GM12878 (cell line): ENCODE data around the gene OR10G8. TPM values are rescaled to one million over a fixed set of nuclear protein-coding genes. Genes with fewer than 3 reads are reported as not detected.

Experiments used
- ATAC-seq: fragments of 200-7000 bp; cut with Tn5 transposase; 3 replicates; pipeline ENCODE4 v1.9.1; 2020; ENCODE audit warnings: mild to moderate bottlenecking, moderate library complexity
- BruUV-seq: library from RNA; stranded (reverse); fragments of 400-500 nt; replicated peaks from 2 replicates; lab custom pipeline; 2021; lab: Mats Ljungman, UMichigan
- CTCF ChIA-PET: fragments of 300-600 bp; sonication (Branson Sonifier 250); formaldehyde crosslinking; extraction: SDS; loops from one replicate; lab custom pipeline; 2021; ENCODE audit warnings: inconsistent platforms; lab: Yijun Ruan, JAX
- POLR2A ChIA-PET: fragments of 350-600 bp; formaldehyde crosslinking; extraction: SDS; loops from one replicate; lab custom pipeline; 2021; ENCODE audit warnings: inconsistent platforms; lab: Charles Lee
- RAD21 ChIA-PET: fragments of 300-600 bp; sonication (Branson Sonifier 250); formaldehyde crosslinking; loops from one replicate; lab custom pipeline; 2023; ENCODE audit warnings: antibody characterized with exemption; ENCODE audit not compliant: unreplicated experiment; lab: Charles Lee
- SMC1A ChIA-PET: fragments of 300-600 bp; sonication (Branson Sonifier 250); formaldehyde crosslinking; loops from one replicate; lab custom pipeline; 2023; ENCODE audit not compliant: unreplicated experiment, uncharacterized antibody; lab: Charles Lee
- DNase-seq: peaks from one replicate; pipeline ENCODE4 v3.0.0-alpha.2; 2011; ENCODE audit warnings: low read depth, low spot score
- FAIRE-seq: peaks from 3 replicates; lab custom pipeline; 2011; peaks lifted over from hg19 to GRCh38; lab: Jason Lieb, UNC
- H2AFZ ChIP-seq: 2 replicates; pipeline ENCODE4 v1.6.0; 2011; ENCODE audit warnings: low read depth, low read length, control low read depth; ENCODE audit not compliant: control insufficient read depth
- H3K27ac ChIP-seq: 2 replicates; pipeline ENCODE4 v1.5.1; 2011; ENCODE audit warnings: control low read depth; ENCODE audit not compliant: control insufficient read depth, insufficient read depth
- H3K27me3 ChIP-seq, 2 experiments: replicated peaks in 1 of 2; 2 replicates each; pipeline versions ENCODE4 v1.6.0 to v1.6.1; 2011; ENCODE audit warnings: low read length in 1 of 2; ENCODE audit not compliant: control insufficient read depth in 2 of 2, insufficient read depth in 2 of 2
- H3K36me3 ChIP-seq, 2 experiments: 2 replicates each; pipeline ENCODE4 v1.5.1; 2011; ENCODE audit warnings: low read length in 1 of 2; ENCODE audit not compliant: control insufficient read depth in 2 of 2, insufficient read depth in 2 of 2
- H3K4me1 ChIP-seq: 2 replicates; pipeline ENCODE4 v1.6.1; 2011; ENCODE audit warnings: mild to moderate bottlenecking, low read length, moderate library complexity, mixed read lengths; ENCODE audit not compliant: control insufficient read depth, insufficient read depth
- H3K4me2 ChIP-seq: 2 replicates; pipeline ENCODE4 v1.6.0; 2011; ENCODE audit warnings: control low read depth; ENCODE audit not compliant: control insufficient read depth, insufficient read depth
- H3K4me3 ChIP-seq: fragments of 200-600 bp; sonication (generic); 2 replicates; pipeline ENCODE4 v1.5.1; 2016
- H3K79me2 ChIP-seq: 2 replicates; pipeline ENCODE4 v1.6.0; 2011; ENCODE audit warnings: low read length; ENCODE audit not compliant: control insufficient read depth, insufficient read depth
- H3K9ac ChIP-seq: 2 replicates; pipeline ENCODE4 v1.8.0; 2011; ENCODE audit warnings: low read length, control low read depth, mixed read lengths; ENCODE audit not compliant: control insufficient read depth, insufficient read depth
- H3K9me3 ChIP-seq: replicated peaks from 3 replicates; pipeline ENCODE4 v1.5.1; 2011; ENCODE audit warnings: mild to moderate bottlenecking, low read length; ENCODE audit not compliant: control insufficient read depth, insufficient read depth
- H4K20me1 ChIP-seq: 2 replicates; pipeline ENCODE4 v1.6.0; 2011; ENCODE audit not compliant: control insufficient read depth, insufficient read depth
- BCL11A ChIP-seq: IDR thresholded peaks from 2 replicates; pipeline ENCODE4 v1.6.1; 2011; ENCODE audit warnings: low read depth, low read length
- BHLHE40 ChIP-seq, 2 experiments: fragments of 450-650 bp in 1 of 2; IDR thresholded peaks; 2 replicates each; pipeline ENCODE4 v1.6.1; 2011 to 2017; ENCODE audit warnings: low read depth in 2 of 2, borderline replicate concordance in 1 of 2, improper control_type of control experiment in 1 of 2, low read length in 1 of 2, mild to moderate bottlenecking in 1 of 2
- CREM ChIP-seq: IDR thresholded peaks from 2 replicates; pipeline ENCODE4 v1.6.1; 2014; ENCODE audit warnings: antibody characterized with exemption, low read depth
- EGR1 ChIP-seq, 2 experiments: IDR thresholded peaks; 1 replicate in 1 of 2; 2 replicates in 1 of 2; pipeline ENCODE4 v1.6.1; 2011 to 2012; ENCODE audit warnings: low read depth in 2 of 2, low read length in 2 of 2, borderline replicate concordance in 1 of 2, mild to moderate bottlenecking in 1 of 2, moderate library complexity in 1 of 2
- IKZF1 ChIP-seq: fragments of 450-650 bp; conservative IDR thresholded peaks from 2 replicates; pipeline ENCODE4 v1.6.1; 2017; ENCODE audit warnings: antibody characterized with exemption, mild to moderate bottlenecking
- PAX5 ChIP-seq: IDR thresholded peaks from 2 replicates; pipeline ENCODE4 v1.6.1; 2011; ENCODE audit warnings: low read depth, low read length, borderline replicate concordance
- POLR2AphosphoS2 ChIP-seq: IDR thresholded peaks from 2 replicates; pipeline ENCODE4 v1.6.1; 2011; ENCODE audit warnings: low read depth, mild to moderate bottlenecking, low read length, improper control_type of control experiment, moderate library complexity
- RAD21 ChIP-seq: IDR thresholded peaks from 2 replicates; pipeline ENCODE4 v1.6.1; 2011; ENCODE audit warnings: mild to moderate bottlenecking, low read depth, low read length, moderate library complexity; ENCODE audit not compliant: insufficient read depth
- RUNX3 ChIP-seq: IDR thresholded peaks from 2 replicates; pipeline ENCODE4 v1.6.1; 2012; ENCODE audit warnings: low read length, inconsistent platforms
- TCF12 ChIP-seq: IDR thresholded peaks from 2 replicates; pipeline ENCODE4 v1.6.1; 2011; ENCODE audit warnings: low read depth, mild to moderate bottlenecking, low read length
- YY1 ChIP-seq: IDR thresholded peaks from 2 replicates; pipeline ENCODE4 v1.6.1; 2011; ENCODE audit warnings: low read depth, mild to moderate bottlenecking, low read length
- WGBS: methylation state at CpG from one replicate; pipeline ENCODE4 v1.1.6; 2016; ENCODE audit warnings: low lambda C conversion rate; ENCODE audit not compliant: insufficient replicate concordance, insufficient coverage; ENCODE audit errors: missing lambda C conversion rate; 5-methylcytosine and 5-hydroxymethylcytosine counted together
- in situ Hi-C: fragments of 300-500 bp; cut with MboI; formaldehyde crosslinking; loops from 9 replicates; pipeline ENCODE4 v1.14.3; 2018; ENCODE audit warnings: mixed read lengths
- intact Hi-C: fragments of 100-400 bp; cut with micrococcal nuclease; formaldehyde crosslinking; loops from one replicate; pipeline ENCODE4 v1.14.2; 2022; ENCODE audit not compliant: unreplicated experiment
- polyA plus RNA-seq, 11 experiments: library from polyadenylated mRNA; depleted of rRNA in 4 of 11; unstranded in 6 of 11; stranded (reverse) in 5 of 11; fragments of >200 nt; fragmentation: Nextera tagmentation in 4 of 11; fragmentation: Illumina TruSeq in 1 of 11; extraction: Ambion mirVana in 4 of 11; extraction: Trizol in 1 of 11; gene quantifications; 1 replicate in 1 of 11; 2 replicates in 10 of 11; pipeline versions ENCODE4 v1.2.1 to v1.2.3, GENCODE V29; 2011 to 2016; ENCODE audit warnings: inconsistent platforms in 2 of 11, missing spikeins in 2 of 11, low read depth in 1 of 11
- total RNA-seq, 4 experiments: library from RNA; depleted of rRNA in 3 of 4; stranded (reverse); fragments of >200 nt in 3 of 4; fragmentation: Illumina TruSeq in 1 of 4; extraction: Trizol in 1 of 4; gene quantifications; 2 replicates each; pipeline versions ENCODE4 v1.2.1 to v1.2.3, GENCODE V29; 2013 to 2021

The OR10G8 gene
- total and polyA plus RNA-seq, 10 of the 15 experiments (the other 5 are each of a cell fraction or from before 2014, with no cell fraction given): not detected

DNA sequence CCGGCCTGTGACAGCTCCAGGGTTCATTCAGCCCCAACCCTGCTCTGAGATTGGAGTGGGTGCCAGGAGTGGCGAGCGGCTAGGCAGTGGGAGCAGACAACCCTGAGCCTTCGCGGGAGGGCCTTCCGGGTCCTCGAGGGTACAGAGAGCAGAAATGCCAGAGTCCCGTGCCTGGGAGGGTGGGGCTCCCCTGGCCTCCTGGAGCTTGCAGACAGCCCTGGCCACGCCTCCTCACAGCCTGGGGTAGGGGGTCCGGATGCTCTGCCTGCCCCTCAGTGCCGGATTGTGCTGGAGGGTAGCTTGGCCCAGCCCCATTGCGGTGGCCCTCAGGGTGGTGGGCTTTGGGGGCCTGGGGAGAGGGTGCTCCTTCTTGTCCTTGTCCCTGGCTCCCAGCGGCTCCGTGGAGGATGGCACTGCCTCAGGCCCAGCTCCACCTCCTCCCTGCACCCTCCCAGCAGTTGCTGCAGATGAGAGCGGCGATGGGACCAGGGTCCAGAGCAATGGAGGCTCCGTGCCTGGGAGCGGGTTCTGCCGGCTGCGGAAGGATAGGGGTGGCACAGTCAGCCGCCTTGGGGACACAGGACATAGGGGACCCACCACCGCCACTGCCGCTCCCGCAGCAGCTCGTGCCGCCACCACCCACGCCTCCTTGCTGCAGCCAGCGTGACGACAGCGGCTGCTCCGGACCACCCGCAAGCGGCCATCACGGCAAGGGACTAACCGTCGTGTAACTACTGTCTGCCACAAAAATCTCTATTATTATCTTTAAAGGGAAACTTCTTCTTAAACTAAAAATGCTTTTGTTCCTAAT, 49.4 kb downstream of the OR10G8 start:
- FAIRE-seq (no peak), ATAC-seq (peak; percentile 72), DNase-seq (no peak)
- ChIA-PET SMC1A (interaction anchor here (1.4 to 3.4 kb wide), 3 partner anchors 10 to 117 kb away, joined by 3 to 13 read pairs (median 9); no protein-coding TSS in a partner anchor), CTCF (interaction anchor here (0.7 to 1.0 kb wide), 2 partner anchors 117 to 118 kb away, joined by 3 read pairs; no protein-coding TSS in a partner anchor), POLR2A (no interaction called here), RAD21 (no interaction called here)
- Histone ChIP-seq H3K79me2 (no peaks in the 10 kb centered on the region), H3K36me3 (no peaks in the 10 kb centered on the region), H3K27me3 (peaks cover 0 to 2% of the 10 kb centered on the region in 2 experiments; a peak in 1 of 4 replicates), H3K9me3 (no peaks in the 10 kb centered on the region), H3K4me1 (peaks cover 7% of the 10 kb centered on the region; the same call in 1 of the 2 replicates), H3K9ac (peak overlapping the region; percentile 38; the same call in 1 of the 2 replicates), H3K27ac (no peak overlapping the region), H2AFZ (peak overlapping the region; percentile 83), H4K20me1 (no peaks in the 10 kb centered on the region), H3K4me2 (peak overlapping the region; percentile 83), H3K4me3 (peak overlapping the region; percentile 35; the same call in 1 of the 2 replicates)
- intact Hi-C loops: no loop called here
- WGBS: 13% methylated on average over 36 of the region's 36 CpGs
- in situ Hi-C loops: loop anchor here (10.0 kb wide), 1 partner anchor 509 kb away; no protein-coding TSS in a partner anchor
- no TSS peak for BruUV-seq
- TF ChIP-seq IKZF1 (0 out of 2 replicates have a peak, but pooled peaks have one; percentile 22), BHLHE40 (IDR thresholded peaks at IDR 0.05; ENCODE audit: borderline replicate concordance in 1 of 2, low read depth in 2 of 2, low read length in 1 of 2) (peak; percentile 85 to 92), EGR1 (IDR thresholded peaks at IDR 0.05; ENCODE audit: borderline replicate concordance in 1 of 2, low read depth in 2 of 2, low read length in 2 of 2) (peak in 1 of 2 experiments; percentile 71; a peak in 2 of 3 replicates), PAX5 (peak; percentile 68; the same call in 1 of the 2 replicates), POLR2AphosphoS2 (no peak), TCF12 (peak; percentile 40; the same call in 1 of the 2 replicates), RAD21 (no peak), YY1 (peak; percentile 82), CREM (no peak), RUNX3 (peak; percentile 30; the same call in 1 of the 2 replicates), BCL11A (0 out of 2 replicates have a peak, but pooled peaks have one; percentile 14)
- TF ChIP-seq, all 136 proteins: peak for 8
